ENCODE results near the gene MCC.
"Not testable (repeated sequence)": the region's sequence is repeated elsewhere in the genome, so short reads cannot be mapped to it uniquely, and the experiment has no call there.

MCC gene

GRCh38 chr5:113490317-113490716, 2.1 kb upstream of the MCC start:
- no peak for DNase-seq (ENCODE audit: low spot score)

- DNase-seq (ENCODE audit: low spot score) = no peak
Measured at GRCh38 chr5:113489299-113489698, 1.0 kb upstream of the MCC start.

- no peak for DNase-seq (ENCODE audit: low spot score)
Measured at GRCh38 chr5:113488645-113489184, 462 bp upstream of the MCC start.

GRCh38 chr5:113487416-113487780, 855 bp downstream of the MCC start:
- peak; percentile 33 for DNase-seq (ENCODE audit: low spot score)

- no peak for DNase-seq (ENCODE audit: low spot score)
Measured at GRCh38 chr5:113480243-113480642, 8.0 kb downstream of the MCC start.

- DNase-seq (ENCODE audit: low spot score) = no peak
Measured at GRCh38 chr5:113478691-113479090, 9.6 kb downstream of the MCC start.

- DNase-seq (ENCODE audit: low spot score) = no peak
Measured at GRCh38 chr5:113474100-113474728, 14.0 kb downstream of the MCC start.

GRCh38 chr5:113463032-113463431, 25.2 kb downstream of the MCC start:
- DNase-seq (ENCODE audit: low spot score) = no peak

GRCh38 chr5:113457106-113457505, 31.1 kb downstream of the MCC start:
- DNase-seq (ENCODE audit: low spot score) = not testable (repeated sequence)

- no peak for DNase-seq (ENCODE audit: low spot score)
Measured at GRCh38 chr5:113452941-113453340, 35.3 kb downstream of the MCC start.

GRCh38 chr5:113451797-113452196, 36.5 kb downstream of the MCC start:
- no peak for DNase-seq (ENCODE audit: low spot score)

GRCh38 chr5:113450929-113451328, 37.3 kb downstream of the MCC start:
- no peak for DNase-seq (ENCODE audit: low spot score)

- no peak for DNase-seq (ENCODE audit: low spot score)
Measured at GRCh38 chr5:113450462-113450861, 37.8 kb downstream of the MCC start.

- no peak for DNase-seq (ENCODE audit: low spot score)
Measured at GRCh38 chr5:113448252-113448651, 40.0 kb downstream of the MCC start.

- DNase-seq (ENCODE audit: low spot score) = peak; percentile 34
Measured at GRCh38 chr5:113447498-113448050, 40.7 kb downstream of the MCC start.

GRCh38 chr5:113446358-113446927, 41.8 kb downstream of the MCC start:
- DNase-seq (ENCODE audit: low spot score) = no peak

- DNase-seq (ENCODE audit: low spot score) = no peak
Measured at GRCh38 chr5:113437111-113437510, 51.1 kb downstream of the MCC start.

GRCh38 chr5:113435575-113435974, 52.7 kb downstream of the MCC start:
- no peak for DNase-seq (ENCODE audit: low spot score)

GRCh38 chr5:113434889-113435288, 53.4 kb downstream of the MCC start, which contains the start of gene TSSK1B:
Gene TSSK1B (minus strand): TSS chr5:113434989. CDS start chr5:113434839, 150 bp downstream.
- no peak for DNase-seq (ENCODE audit: low spot score)

- no peak for DNase-seq (ENCODE audit: low spot score)
Measured at GRCh38 chr5:113433862-113434612, 54.2 kb downstream of the MCC start.

- DNase-seq (ENCODE audit: low spot score) = no peak
Measured at GRCh38 chr5:113433071-113433470, 55.2 kb downstream of the MCC start.

GRCh38 chr5:113427871-113428574, 60.2 kb downstream of the MCC start:
- no peak for DNase-seq (ENCODE audit: low spot score)
